ENCODE measurements around the gene TXNRD1.
"Not testable (repeated sequence)": the region's sequence is repeated elsewhere in the genome, so short reads cannot be mapped to it uniquely, and the experiment has no call there.

The TXNRD1 gene

DNA sequence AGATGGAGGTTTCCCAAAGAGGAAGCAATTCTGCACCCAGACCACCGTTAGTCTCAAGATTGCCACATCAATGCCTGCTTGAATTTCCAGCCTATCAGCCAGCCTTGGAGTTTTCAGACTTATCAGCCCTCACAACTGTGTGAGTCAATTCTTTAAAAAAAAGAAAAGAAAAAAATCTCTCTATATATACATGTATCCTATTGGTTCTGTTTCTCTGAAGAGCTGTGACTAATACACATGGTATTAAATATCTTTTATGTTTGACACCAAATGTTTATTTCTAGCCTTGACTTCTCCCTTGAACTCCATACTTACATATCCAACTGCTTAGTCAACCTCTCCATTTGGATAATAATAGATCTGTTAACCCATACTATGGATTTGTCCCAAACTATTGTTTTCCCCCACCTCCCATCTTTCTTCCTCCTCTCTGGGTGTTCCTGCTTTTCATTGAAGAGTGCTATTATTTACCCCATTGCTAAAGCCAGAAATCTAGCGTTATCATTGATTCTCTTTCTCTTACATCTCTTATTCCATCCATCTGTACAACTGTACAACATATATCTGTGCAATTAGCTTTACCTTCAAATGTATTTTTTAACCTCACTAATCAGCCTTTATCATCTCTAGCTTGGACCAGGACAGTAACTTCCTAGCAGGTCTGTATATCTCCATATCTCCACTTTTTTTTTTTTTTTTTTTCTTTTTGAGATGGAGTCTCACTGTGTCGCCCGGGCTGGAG lies 65.3 kb downstream of the TXNRD1 start:
- no peak for DNase-seq (ENCODE audit: low read depth)

DNA sequence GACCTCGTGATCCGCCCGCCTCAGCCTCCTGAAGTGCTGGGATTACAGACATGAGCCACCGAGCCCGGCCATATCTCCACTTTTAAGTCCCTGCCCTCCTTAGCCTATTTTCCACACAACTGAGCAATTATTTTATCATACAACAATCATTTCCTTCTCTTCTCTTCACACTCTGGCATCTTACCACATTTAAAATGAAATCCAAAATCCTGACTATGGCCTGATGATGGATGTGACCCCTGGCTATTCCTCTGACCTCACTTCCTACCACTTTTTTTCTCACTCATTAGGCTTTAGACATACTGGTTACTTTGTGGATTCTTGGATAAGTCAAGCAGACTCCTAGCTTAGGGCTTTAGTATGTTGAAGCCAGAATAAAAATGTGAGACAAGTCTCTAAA lies 66.1 kb downstream of the TXNRD1 start:
- no peak for DNase-seq (ENCODE audit: low read depth)

GRCh38 chr12:104282109-104282508 lies 66.5 kb downstream of the TXNRD1 start:
- no peak for DNase-seq (ENCODE audit: low read depth)

DNA sequence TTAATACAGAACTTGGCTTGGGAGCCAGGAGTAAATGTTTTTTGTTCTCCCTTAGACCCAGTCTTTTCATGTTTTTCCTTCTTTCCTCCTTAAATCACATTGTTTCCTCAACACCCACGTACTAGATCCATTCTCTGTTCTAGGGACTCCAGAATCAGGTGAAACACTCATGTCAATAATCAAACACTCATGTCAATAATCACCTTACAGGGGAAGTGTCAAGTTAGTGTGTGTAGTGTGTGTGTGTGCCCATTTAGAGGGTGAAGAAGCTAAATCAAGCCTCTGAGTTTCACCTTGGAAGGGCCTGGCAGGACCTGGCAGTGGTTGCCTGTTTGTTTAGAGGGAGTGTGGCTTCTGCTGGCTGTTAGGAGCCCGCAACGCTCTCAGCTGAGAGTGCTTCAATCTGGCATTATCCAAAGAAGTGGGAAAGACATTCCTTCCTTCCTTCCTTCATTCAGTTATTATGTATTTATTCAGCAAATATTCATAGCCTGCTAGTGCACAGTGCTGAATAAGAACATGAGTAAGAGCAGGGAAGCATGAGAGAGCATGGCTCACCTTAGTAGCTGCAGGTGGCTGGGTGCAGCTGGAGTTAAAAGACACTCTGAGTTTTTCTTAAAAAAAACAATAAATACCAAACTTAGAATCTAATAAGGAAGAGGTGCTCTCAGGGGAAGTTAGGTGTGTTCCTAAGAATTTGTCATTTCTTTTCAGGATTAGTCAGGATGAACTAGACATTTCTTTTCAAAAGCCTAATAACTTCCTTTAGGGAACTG lies 70.3 kb downstream of the TXNRD1 start:
- no peak for DNase-seq (ENCODE audit: low read depth)

- peak; percentile 81 for DNase-seq (ENCODE audit: low read depth)
Observed at GRCh38 chr12:104286516-104287482, 71.2 kb downstream of the TXNRD1 start.

DNA sequence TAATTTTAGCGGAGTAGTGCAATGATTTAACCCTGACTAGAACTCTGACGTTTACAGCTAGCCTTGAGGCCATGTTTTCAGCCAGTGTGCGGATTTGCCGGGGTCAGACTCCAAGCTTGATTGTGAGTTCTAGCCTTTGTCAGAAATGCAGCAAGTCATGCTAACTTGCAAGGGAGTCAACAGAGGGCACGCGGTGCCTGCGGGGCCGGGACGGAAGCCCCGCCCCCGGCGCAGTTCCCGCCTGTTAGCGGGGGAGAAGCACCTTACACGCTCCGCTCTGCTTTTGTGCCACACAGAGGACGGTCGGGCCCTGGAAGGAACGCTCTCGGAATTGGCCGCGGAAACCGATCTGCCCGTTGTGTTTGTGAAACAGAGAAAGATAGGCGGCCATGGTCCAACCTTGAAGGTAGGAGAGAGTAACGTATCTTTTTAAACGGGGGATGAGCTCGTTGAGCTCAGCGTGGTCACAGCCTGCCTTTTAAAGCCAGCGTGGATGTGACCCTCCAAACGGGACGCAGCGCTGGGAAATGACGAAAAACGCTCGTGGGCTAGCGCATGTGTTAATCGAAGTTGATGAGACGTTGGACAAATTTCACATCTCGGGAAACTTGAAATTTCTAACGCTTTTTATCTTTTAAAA lies 73.2 kb downstream of the TXNRD1 start:
- peak; percentile 77 for DNase-seq (ENCODE audit: low read depth)

GRCh38 chr12:104290320-104290719 lies 74.7 kb downstream of the TXNRD1 start:
- DNase-seq (ENCODE audit: low read depth), result no peak

DNA sequence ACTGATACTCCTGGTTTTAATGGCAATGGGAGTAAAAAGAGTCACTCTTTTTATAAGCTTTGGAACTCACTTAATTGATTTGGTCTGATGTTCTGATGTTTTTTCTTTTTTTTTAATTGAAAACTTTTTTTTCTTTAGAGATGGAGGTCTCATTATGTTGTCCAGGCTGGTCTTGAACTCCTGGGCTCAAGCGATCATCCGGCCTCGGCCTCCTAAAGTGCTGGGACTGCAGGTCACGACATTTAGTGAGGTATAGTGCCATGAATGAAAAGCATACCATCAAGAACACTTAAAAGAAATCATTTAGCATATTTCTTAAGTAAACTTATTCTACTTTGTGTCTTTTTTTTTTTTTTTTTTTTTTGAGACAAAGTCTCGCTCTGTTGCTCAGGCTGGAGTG lies 75.3 kb downstream of the TXNRD1 start:
- DNase-seq (ENCODE audit: low read depth), result no peak

DNA sequence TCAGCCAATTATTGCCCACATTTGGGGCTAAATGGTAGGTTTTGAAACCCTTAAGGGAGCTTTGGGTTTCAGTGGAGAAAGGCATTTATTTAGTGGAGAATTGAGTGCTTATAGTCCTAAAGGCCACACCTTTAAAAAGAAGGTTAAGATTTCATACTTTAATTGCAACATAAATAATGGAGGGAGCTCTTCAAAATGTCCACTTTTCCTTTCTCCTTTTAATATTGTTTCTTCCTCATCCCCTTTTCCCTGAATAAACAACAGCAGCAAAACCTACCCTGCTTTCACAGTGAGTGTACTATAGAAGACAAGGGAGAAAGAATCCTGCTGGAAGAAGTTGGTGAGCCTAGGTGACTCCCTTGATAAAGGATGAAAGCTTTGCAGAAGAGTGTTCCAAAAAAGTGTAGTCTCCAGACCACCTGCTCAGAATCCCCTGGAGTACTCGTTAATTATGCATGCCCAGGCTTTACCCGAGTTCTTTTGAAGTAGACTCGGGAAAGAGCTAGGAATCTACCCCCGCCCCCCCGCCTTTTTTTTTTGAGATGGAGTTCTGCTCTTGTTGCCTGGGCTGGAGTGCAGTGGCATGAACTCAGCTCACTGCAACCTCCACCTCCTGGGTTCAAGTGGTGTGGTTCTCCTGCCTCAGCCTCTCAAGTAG lies 76.4 kb downstream of the TXNRD1 start:
- DNase-seq (ENCODE audit: low read depth), result no peak

GRCh38 chr12:104292872-104293794 lies 77.6 kb downstream of the TXNRD1 start:
- no peak for DNase-seq (ENCODE audit: low read depth)

DNA sequence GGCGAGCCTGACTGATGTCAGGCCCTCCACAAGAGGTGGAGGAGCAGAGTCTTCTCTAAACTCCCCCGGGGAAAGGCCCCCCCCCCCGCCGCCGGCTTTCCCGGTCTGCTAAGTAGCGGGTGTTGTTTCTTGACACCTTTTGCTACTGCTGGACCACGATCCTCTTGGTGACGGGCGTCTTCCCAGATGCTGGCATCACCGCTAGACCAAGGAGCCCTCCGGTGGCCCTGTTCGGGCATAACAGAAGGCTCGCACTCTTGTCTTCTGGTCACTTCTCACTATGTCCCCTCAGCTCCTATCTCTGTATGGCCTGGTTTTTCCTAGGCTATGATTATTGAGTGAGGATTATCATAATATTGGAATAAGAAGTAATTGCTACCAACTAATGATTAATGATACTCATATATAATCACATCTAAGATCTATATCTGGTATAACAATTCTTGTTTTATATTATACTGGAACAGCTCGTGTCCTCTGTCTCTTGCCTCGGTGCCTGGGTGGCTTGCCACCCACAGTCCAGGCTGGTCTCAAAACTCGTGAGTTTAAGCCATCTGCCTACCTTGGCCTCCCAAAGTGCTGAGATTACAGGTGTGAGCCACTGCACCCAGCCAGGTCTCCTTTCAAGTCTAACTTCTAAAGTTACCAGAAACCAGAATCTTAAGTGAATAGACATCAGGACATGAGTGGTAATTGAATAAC lies 78.7 kb downstream of the TXNRD1 start:
- DNase-seq (ENCODE audit: low read depth), result not testable (repeated sequence)

- DNase-seq (ENCODE audit: low read depth), result no peak
Observed at GRCh38 chr12:104294927-104295668, 79.5 kb downstream of the TXNRD1 start.

- DNase-seq (ENCODE audit: low read depth), result no peak
Observed at GRCh38 chr12:104295954-104296353, 80.4 kb downstream of the TXNRD1 start.

DNA sequence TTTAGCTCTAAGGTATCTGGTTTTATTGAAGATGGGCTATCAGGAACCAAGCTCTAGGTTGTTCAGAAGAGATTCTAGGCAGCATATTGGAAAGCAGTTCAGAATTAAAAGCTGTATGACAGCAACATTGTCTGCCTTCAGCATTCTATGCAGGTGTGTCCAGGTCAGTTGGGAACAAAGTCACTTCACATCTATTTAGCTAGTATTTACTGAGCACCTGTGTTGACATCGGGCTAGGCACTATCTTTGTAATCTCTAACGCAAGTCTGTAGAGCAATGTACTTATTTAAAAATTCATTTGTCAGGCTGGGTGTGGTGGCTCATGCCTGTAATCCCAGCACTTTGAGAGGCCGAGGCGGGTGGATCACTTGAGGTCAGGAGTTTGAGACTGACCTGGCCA lies 81.1 kb downstream of the TXNRD1 start:
- no peak for DNase-seq (ENCODE audit: low read depth)

GRCh38 chr12:104297477-104298113 lies 82.0 kb downstream of the TXNRD1 start:
- DNase-seq (ENCODE audit: low read depth), result no peak

- DNase-seq (ENCODE audit: low read depth), result no peak
Observed at GRCh38 chr12:104299842-104300481, 84.4 kb downstream of the TXNRD1 start.

DNA sequence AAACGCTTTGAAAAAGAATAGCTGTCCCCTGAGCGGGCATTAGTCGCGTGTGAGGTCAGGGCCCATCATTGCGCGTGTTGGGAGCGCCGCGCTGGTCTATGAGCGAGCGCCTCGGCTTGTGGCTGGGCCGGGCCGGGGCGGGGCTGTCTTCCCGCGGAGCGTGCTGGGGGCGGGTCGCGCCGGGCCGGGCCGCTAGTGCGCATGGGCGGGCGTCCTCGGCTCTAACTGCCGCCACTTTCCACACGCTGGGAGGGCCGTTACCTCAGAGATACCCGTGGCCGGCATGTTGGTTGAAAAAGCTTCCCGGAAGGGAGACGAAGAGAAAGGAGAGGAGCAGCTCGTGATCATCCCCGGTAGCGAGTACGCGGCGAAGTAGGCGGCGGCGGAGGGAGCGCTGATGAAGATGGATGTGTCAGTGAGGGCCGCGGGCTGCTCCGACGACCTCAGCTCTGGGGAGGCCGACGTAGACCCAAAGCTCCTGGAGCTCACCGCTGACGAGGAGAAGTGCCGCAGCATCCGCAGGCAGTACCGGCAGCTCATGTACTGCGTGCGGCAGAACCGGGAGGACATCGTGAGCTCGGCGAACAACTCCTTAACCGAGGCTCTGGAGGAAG lies 88.1 kb downstream of the TXNRD1 start, which contains the start of gene EID3:
Gene EID3 (plus strand): TSS at position 202 of the 614 bp plus-strand sequence. CDS start 196 bp downstream, at position 398.
- DNase-seq (ENCODE audit: low read depth), result peak; percentile 85
